RKO (cell line): ENCODE results near the gene SNAI3.

ENCODE experiments used
- DNase-seq: peaks from one replicate; pipeline ENCODE4 v3.0.0-alpha.2; 2016; ENCODE audit warnings: low spot score

The SNAI3 gene

GRCh38 chr16:88703486-88704309 lies 17.4 kb upstream of the SNAI3 start:
- no peak for DNase-seq

GRCh38 chr16:88702371-88703210 lies 16.3 kb upstream of the SNAI3 start:
- DNase-seq, result no peak

- no peak for DNase-seq
Measured at GRCh38 chr16:88701581-88702370, 15.5 kb upstream of the SNAI3 start.

- peak; percentile 53 for DNase-seq
Measured at GRCh38 chr16:88700636-88701482, 14.6 kb upstream of the SNAI3 start.

- no peak for DNase-seq
Measured at GRCh38 chr16:88700322-88700635, 14.0 kb upstream of the SNAI3 start.

GRCh38 chr16:88699180-88699579 lies 12.9 kb upstream of the SNAI3 start:
- DNase-seq, result no peak

- DNase-seq, result no peak
Measured at GRCh38 chr16:88698646-88699045, 12.3 kb upstream of the SNAI3 start.

GRCh38 chr16:88697831-88698615 lies 11.7 kb upstream of the SNAI3 start:
- no peak for DNase-seq

- DNase-seq, result no peak
Measured at GRCh38 chr16:88697116-88697830, 11.0 kb upstream of the SNAI3 start.

GRCh38 chr16:88696441-88696840 lies 10.1 kb upstream of the SNAI3 start:
- no peak for DNase-seq

GRCh38 chr16:88695753-88696152 lies 9.4 kb upstream of the SNAI3 start:
- DNase-seq, result no peak

GRCh38 chr16:88695218-88695617 lies 8.9 kb upstream of the SNAI3 start:
- DNase-seq, result no peak

- no peak for DNase-seq
Measured at GRCh38 chr16:88694221-88695087, 8.1 kb upstream of the SNAI3 start.

GRCh38 chr16:88693420-88694177 lies 7.3 kb upstream of the SNAI3 start:
- no peak for DNase-seq

GRCh38 chr16:88692861-88693260 lies 6.6 kb upstream of the SNAI3 start:
- no peak for DNase-seq

GRCh38 chr16:88691924-88692560 lies 5.7 kb upstream of the SNAI3 start:
- DNase-seq, result no peak

GRCh38 chr16:88691129-88691813 lies 5.0 kb upstream of the SNAI3 start:
- no peak for DNase-seq
